Lower leg skin (tissue), 3 donors: ENCODE measurements around the gene PRR20D.

Experiments used
- CTCF ChIP-seq, 3 donors: fragments of 450-650 bp; IDR thresholded peaks; one replicate each; pipeline ENCODE4 v1.5.1; 2016; ENCODE audit warnings: antibody characterized with exemption in 3 of 3, mild to moderate bottlenecking in 3 of 3, moderate library complexity in 2 of 3
- POLR2A ChIP-seq, 2 donors: fragments of 450-650 bp; IDR thresholded peaks; one replicate each; pipeline ENCODE4 v1.6.1; 2016 to 2017; ENCODE audit warnings: antibody characterized with exemption in 2 of 2, mild to moderate bottlenecking in 1 of 2, moderate library complexity in 1 of 2

GRCh38 chr13:57191667-57192066 lies 31.2 kb downstream of the PRR20D start:
- TF ChIP-seq POLR2A (IDR thresholded peaks at IDR 0.05), result no peak
- TF ChIP-seq CTCF (IDR thresholded peaks at IDR 0.05), result no peak
